LoVo (cell line): ENCODE measurements around the gene ZNF605.
"Not testable (repeated sequence)": the region's sequence is repeated elsewhere in the genome, so short reads cannot be mapped to it uniquely, and the experiment has no call there.

ENCODE experiments used
- DNase-seq: peaks from one replicate; pipeline ENCODE4 v3.0.0-alpha.2; 2016; ENCODE audit warnings: low spot score

Gene ZNF605

DNA sequence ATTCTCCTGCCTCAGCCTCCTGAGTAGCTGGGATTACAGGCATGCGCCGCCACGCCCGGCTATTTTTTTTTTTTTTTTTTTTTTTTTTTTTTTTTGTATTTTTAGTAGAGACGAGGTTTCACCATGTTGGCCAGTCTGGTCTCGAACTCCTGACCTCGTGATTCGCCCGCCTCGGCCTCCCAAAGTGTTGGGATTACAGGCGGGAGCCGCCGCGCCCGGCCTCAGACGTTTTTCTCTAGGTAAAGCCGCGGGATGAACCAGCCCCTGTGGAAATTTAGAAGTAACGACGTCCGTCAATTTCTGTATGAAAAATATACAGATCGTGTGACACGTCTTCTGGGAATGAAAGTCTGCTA lies 48.3 kb downstream of the ZNF605 start:
- DNase-seq = not testable (repeated sequence)

DNA sequence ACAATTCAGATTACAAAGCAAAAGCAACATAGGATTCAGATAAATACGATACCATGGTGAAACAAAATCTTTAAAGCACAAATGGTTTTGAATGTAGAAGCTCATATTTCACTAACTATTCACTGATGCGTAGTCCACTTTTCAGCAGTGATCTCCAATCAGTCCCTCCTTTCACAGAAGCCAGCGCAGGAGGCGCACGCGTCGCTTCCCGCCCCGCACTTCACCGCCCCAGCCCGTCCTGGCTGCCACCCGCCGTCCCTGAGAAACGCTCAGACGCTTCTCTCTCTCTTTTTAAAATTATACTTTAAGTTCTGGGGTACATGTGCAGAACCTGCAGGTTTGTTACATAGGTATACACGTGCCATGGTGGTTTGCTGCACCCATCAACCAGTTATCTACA lies 48.9 kb downstream of the ZNF605 start:
- DNase-seq = no peak

DNA sequence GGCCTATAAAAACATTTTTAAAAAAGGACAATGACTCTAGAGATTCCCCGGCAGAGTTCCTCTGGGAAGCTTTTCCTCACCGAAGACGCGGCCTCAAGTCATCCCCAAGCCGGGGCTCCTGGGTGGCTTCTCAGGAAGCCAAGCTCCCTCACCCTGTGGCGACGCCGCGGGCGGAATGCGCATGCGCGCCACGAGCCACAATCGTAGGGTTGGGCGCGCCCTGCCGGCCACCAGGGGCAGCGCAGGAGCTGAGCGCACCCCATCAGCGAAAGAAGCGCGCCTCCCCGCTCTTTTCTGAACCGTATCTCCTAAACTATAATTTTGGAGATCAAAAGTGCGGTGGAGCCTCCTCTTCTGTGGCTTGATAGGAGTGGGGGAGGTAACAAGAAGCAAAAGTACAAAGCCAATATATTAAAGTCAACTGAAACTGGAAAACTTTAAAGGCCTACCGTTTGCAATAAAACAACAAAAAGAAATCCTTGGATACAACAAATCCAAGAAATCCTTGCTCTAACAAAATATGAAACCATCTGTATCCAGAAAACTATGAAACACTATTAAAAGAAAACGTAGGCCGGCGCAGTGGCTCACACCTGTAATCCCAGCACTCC lies 51.3 kb downstream of the ZNF605 start:
- DNase-seq = no peak

DNA sequence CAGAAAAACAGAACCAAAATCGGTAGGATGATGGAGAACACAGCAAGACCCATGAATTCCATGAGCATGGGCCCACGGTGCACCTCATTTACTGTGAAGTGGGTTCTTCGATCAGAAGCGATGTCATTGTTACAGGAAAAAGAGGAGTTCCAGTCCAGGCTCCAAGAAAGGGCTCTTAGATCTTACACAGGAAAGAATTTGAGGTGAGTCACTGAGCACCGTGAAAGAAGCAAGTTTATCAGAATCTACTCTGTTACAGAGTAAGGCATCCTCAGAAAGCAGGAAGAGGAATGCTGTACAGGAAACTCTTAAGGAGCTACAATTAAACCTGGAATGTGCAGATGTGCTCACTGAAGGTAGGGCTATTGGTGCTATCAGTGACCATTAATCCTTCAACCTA lies 57.1 kb downstream of the ZNF605 start:
- DNase-seq = no peak

DNA sequence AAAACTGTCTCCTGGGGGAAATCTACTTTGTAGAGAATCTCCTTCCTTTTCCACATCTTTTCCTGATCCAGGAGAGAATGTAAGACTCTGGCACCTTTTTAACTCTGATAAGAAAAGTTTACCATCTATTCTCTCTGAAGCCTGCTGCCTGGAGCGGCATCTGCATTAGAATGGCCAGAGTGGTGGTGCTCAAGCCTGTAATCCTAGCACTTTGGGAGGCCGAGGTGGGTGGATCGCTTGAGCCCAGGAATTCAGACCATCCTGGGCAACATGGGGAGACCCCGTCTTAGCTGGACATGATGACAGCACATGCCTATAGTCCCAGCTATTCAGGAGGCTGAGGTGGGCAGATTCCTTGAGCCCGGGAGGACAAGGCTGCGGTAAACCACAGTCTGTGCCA lies 67.3 kb downstream of the ZNF605 start:
- DNase-seq = no peak

DNA sequence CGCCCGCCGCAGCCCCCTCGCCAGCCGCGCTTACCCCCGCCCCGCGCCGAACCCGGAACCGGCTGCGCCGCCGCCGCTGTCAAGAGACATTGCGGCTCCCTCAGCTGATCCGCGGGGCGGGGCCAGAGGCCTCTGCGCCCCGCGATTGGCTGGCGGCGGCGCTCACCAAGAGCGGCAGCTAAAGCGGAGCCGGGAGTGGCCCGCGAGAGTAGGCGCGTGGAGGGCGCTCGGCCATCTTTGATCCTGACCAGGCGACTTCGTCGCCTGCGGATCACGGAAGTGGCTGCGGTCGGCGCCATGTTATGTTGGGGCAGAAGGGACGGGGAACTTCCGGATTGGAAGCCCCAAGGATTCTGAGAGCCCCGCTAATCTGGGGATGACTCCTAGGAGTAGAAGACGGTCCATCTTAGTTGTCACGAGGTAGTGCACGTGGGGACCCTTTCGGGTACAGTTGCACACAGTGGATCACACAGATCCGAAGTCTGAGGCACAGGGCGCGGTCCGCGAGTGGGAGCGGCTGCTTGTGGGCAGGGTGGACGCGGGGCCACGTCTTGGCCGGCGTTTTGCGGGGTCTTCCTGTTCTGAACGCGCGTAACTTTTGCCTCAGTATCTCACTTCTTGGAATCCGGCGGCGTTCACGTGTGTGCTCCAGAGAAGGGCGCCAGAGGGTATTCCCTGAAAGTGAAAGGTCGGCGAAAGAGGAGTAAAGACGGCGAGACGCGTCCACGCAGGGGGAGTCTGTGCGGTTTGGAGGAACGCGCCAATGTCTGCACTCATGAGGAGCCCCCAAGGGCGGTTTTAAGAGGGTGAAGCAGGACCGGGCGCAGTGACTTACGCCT lies 68.4 kb downstream of the ZNF605 start, which contains the start of gene CHFR:
Gene CHFR, minus strand, starts transcription at position 93 of the 839 bp plus-strand sequence. CDS start 277 bp downstream, outside the sequence.
- peak; percentile 82 for DNase-seq

DNA sequence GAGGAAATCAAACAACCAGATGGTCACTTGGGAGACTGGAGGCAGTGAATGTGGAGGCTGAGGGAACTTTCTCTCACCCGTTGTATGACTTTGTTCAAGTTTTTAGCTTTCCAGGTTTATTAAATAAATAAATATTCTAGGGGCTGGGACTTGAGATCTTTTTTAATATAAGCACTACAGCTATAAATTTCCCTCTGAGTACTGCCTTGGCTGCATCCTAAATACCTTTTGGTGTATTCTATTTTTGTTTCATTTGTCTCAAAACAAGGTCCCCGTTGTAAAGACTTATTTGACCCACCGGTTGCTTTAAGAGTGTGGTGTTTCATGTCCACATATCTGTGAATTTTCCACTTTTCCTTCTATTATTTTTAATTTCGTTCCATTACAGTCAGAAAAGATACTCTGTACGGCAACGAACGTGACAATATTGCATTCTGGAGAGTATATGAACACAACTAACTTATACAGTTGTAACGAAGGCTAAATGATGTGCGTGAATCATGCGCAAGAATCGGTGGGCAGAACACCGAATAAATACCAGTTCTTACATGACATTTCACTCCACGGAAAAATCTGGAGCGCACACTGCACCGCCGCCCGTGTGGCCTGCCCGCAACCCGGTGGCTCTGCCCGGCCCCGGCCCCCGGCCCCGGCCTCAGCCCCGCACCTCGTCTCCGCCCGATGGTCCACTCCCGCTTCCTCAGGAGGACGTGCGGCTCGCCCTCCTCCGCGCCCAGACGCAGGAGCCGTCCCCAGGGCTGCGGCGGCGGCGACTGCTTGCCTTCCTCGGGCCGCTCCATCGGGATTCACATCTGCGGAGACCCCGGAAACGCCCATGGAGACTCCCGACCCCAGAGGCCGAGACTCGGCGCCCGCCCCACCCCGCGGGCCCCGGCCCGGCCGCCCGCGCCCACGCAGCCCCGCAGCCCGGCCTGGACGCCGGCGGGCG lies 69.3 kb downstream of the ZNF605 start:
- no peak for DNase-seq

DNA sequence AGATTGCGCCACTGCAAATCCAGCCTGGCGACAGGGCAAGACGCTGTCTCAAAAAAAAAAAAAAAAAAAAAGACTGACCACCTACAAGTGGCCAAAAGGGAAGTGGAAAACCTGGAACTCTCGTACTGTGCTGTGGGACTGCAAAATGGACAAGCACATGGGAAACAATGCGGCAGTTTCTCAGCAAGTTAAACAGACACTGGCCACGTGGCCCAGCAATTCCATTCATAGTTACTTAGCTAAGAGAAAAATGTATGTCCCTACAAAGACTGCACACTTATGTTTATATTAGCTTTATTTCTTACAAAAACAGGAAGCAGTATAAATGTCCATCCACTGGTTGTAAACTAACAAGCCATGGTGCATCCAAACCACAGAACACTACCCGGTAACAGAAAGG lies 74.3 kb downstream of the ZNF605 start:
- no peak for DNase-seq

DNA sequence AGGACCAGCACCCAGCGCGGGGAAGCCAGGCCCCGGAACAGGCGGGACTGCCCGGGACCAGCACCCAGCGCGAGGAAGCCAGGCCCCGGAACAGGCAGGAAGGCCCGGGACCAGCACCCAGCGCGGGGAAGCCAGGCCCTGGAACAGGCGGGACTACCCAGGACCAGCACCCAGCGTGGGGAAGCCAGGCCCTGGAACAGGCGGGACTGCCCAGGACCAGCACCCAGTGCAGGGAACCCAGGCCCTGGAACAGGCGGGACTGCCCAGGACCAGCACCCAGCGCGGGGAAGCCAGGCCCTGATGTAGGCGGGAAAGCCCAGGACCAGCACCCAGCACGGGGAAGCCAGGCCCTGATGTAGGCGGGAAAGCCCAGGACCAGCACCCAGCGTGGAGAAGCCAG lies 81.5 kb downstream of the ZNF605 start:
- DNase-seq = not testable (repeated sequence)

DNA sequence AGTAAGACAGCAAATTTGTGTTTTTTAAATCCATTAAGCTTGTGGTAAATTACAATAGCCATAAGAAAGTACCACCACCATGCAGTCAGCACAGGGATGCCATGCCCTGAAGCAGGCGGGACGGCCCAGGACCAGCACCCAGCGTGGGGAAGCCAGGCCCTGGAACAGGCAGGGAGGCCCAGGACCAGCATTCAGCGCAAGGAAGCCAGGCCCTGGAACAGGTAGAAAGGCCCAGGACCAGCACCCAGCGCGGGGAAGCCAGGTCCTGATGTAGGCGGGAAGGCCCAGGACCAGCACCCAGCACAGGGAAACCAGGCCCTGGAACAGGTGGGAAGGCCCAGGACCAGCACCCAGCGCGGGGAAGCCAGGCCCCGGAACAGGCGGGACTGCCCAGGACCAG lies 81.9 kb downstream of the ZNF605 start:
- DNase-seq = no peak

DNA sequence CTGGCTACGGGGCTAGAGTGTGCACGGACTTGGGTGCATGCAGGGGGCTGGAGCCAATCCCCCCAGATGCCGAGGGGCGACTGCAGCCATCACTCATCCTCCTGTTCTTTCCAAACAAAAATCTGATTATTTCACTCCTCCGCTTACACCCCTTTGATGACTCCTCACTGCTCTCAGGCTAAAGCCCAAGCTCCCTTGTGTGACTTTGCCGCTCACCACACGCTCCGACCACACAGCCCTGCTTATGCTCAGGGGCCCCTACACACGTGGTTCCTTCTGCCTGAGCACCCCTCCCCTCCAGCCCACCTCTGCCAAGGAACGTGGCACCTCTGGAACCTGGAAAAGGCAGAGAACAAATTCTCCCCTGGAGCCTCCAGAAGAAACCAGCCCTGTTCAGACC lies 82.4 kb downstream of the ZNF605 start:
- no peak for DNase-seq

DNA sequence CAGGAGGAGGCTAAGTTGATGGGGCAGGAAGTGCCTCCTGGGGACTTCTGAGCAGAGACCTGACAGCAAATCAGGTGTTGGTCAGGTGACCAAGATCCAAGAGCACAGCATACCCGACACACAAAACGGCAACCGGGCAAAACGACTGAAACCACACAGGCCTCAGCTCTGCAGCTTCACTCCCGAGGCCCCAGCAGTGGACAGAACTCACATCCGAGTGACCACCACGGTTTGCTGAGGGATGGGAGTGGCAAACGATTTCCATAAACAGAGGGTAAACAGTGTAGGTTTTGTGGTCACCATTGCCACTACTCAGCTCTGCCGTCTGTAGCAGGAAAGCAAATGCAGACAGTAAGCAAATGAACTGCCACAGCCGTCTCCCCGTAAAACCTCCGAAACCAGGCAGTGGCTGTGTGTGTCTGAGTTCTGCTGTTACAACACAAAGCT lies 83.1 kb downstream of the ZNF605 start:
- no peak for DNase-seq

DNA sequence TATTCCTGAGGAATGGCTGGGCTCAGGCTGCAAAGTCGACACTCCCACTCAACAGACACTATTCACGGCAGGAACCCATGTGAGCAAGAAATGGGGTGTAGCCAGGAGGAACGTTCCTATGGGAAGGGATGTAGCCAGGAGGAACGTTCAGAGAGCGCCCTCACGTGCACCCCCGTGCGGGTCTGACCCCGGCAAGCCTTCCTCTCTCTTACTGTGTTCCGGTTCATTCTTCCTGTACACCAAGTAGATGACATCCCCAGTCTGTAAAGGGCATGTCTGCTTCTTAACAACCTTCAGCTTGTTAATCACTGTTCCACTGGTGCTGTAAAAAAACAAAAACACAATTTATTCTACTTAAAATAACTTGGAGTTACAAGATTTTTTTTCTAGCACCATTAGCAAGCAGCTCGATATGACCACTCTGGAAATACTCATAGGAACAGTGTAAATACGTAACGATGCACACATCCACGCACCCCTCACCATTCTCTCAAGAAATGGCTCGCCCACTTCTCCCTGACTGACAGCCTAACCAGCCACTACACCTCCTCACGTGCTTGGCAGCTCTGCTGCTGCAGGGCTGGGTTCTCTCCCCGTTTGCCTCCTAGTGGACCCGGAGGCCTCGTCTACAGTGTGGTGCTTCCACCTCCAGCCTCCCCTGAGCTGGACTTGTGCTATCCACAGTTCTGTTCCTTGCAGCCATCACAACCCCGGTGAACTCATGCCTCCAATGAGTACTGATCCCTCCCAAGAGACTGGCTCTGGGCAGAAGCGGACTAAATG lies 83.8 kb downstream of the ZNF605 start:
- no peak for DNase-seq

DNA sequence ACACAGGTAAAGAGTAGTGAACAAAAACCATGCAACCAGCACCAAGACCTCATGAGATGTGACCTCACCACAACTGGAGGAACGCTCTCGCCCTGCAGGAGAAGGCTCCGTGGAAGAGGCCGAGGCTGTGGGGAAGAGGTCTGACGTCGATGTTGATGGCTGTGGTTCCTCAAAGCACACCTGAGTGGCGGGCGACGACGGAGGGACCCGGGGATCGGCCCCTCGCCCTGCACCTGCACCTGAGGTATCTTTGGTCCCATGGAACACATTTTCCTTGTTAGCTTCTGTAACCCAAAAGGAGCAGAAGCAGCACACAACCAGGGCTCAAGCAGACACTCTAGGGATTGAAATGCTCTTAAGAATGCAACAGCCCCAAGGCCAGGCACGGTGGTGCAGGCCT lies 86.6 kb downstream of the ZNF605 start:
- no peak for DNase-seq
